A673 (cell line): ENCODE measurements around the gene PDGFRB. TPM values are rescaled to one million over a fixed set of nuclear protein-coding genes. Genes with fewer than 3 reads are reported as not detected.
A peak's percentile ranks its signal among the peaks of the same experiment; 100 is the strongest.

Source experiments
- BruUV-seq: library from RNA; stranded (reverse); fragments of 400-500 nt; replicated peaks from 2 replicates; lab custom pipeline; 2021; lab: Mats Ljungman, UMichigan
- CTCF ChIA-PET: fragments of 300-600 bp; sonication (Branson Sonifier 250); formaldehyde crosslinking; loops from one replicate; lab custom pipeline; 2022; ENCODE audit warnings: antibody characterized with exemption; lab: Charles Lee
- POLR2A ChIA-PET: fragments of 300-600 bp; sonication (Branson Sonifier 250); formaldehyde crosslinking; loops from one replicate; lab custom pipeline; 2022; ENCODE audit warnings: antibody characterized with exemption; ENCODE audit not compliant: low non-redundant PET; lab: Charles Lee
- DNase-seq: peaks from one replicate; pipeline ENCODE4 v3.0.0-alpha.2; 2015; ENCODE audit warnings: low spot score
- H3K27ac ChIP-seq: fragments of 200-600 bp; sonication (generic); 2 replicates; pipeline ENCODE4 v1.5.1; 2016; ENCODE audit warnings: mixed run types, low read depth, mild to moderate bottlenecking, mixed read lengths, antibody characterized with exemption, low read length; ENCODE audit not compliant: poor library complexity, severe bottlenecking
- H3K27me3 ChIP-seq: fragments of 200-600 bp; sonication (generic); replicated peaks from 2 replicates; pipeline ENCODE4 v1.6.1; 2017; ENCODE audit warnings: mixed run types, low read depth, mild to moderate bottlenecking, mixed read lengths, antibody characterized with exemption, low read length; ENCODE audit not compliant: insufficient read depth, poor library complexity
- H3K36me3 ChIP-seq: fragments of 200-600 bp; sonication (generic); 2 replicates; pipeline ENCODE4 v1.6.1; 2016; ENCODE audit warnings: mixed run types, mild to moderate bottlenecking, mixed read lengths, antibody characterized with exemption, low read length; ENCODE audit not compliant: insufficient read depth, poor library complexity, severe bottlenecking
- H3K4me1 ChIP-seq: fragments of 200-600 bp; sonication (generic); 2 replicates; pipeline ENCODE4 v1.6.1; 2017; ENCODE audit warnings: mixed run types, mild to moderate bottlenecking, mixed read lengths, antibody characterized with exemption, low read length; ENCODE audit not compliant: insufficient read depth, poor library complexity, severe bottlenecking
- H3K4me3 ChIP-seq: fragments of 200-600 bp; sonication (generic); 2 replicates; pipeline ENCODE4 v1.5.1; 2016; ENCODE audit warnings: low read depth, mixed run types, mild to moderate bottlenecking, mixed read lengths, low read length; ENCODE audit not compliant: poor library complexity, severe bottlenecking
- H3K9me3 ChIP-seq: fragments of 200-600 bp; sonication (generic); 2 replicates; pipeline ENCODE4 v1.6.1; 2016; ENCODE audit warnings: mixed run types, low read depth, mild to moderate bottlenecking, mixed read lengths, antibody characterized with exemption, low read length; ENCODE audit not compliant: poor library complexity, severe bottlenecking
- EZH2 ChIP-seq: fragments of 200-600 bp; sonication (generic); IDR thresholded peaks from 2 replicates; pipeline ENCODE4 v1.6.1; 2017; ENCODE audit warnings: borderline replicate concordance, low read depth, mild to moderate bottlenecking, mixed read lengths, antibody characterized with exemption, low read length; ENCODE audit not compliant: poor library complexity, severe bottlenecking
- intact Hi-C: fragments of 100-400 bp; cut with micrococcal nuclease; formaldehyde crosslinking; loops from one replicate; pipeline ENCODE4 v1.10.0; 2022; ENCODE audit not compliant: unreplicated experiment
- total RNA-seq: library from RNA; stranded (reverse); gene quantifications from 2 replicates; pipeline ENCODE4 v1.2.3, GENCODE V29; 2021
- TF ChIP-seq, protein P1 (sequence below): fragments of 300-800, 200-600 bp; sonication (generic); conservative IDR thresholded peaks from 2 replicates; pipeline ENCODE4 v1.5.1; 2017; ENCODE audit warnings: low read depth, mild to moderate bottlenecking, antibody characterized with exemption, low read length, moderate library complexity, mixed read lengths

PDGFRB gene
- total RNA-seq, 1 experiment from 2014 or later: 25.9 TPM

GRCh38 chr5:150112201-150113046, 43.2 kb downstream of the PDGFRB start:
- H3K4me1 ChIP-seq: peaks cover 11% of the 10 kb centered on the region
- ChIA-PET CTCF (no interaction called here), POLR2A (no interaction called here)
- no peaks in the 10 kb centered on the region for H3K9me3 ChIP-seq
- intact Hi-C loops: loop anchor here (10.0 kb wide), 1 partner anchor 278 kb away; no protein-coding TSS in a partner anchor
- peak; percentile 40 for DNase-seq
- no peak overlapping the region for H3K4me3 ChIP-seq
- no peak overlapping the region for H3K27ac ChIP-seq
- no TSS peak for BruUV-seq
- H3K27me3 ChIP-seq: no peaks in the 10 kb centered on the region
- TF ChIP-seq, protein P1, sequence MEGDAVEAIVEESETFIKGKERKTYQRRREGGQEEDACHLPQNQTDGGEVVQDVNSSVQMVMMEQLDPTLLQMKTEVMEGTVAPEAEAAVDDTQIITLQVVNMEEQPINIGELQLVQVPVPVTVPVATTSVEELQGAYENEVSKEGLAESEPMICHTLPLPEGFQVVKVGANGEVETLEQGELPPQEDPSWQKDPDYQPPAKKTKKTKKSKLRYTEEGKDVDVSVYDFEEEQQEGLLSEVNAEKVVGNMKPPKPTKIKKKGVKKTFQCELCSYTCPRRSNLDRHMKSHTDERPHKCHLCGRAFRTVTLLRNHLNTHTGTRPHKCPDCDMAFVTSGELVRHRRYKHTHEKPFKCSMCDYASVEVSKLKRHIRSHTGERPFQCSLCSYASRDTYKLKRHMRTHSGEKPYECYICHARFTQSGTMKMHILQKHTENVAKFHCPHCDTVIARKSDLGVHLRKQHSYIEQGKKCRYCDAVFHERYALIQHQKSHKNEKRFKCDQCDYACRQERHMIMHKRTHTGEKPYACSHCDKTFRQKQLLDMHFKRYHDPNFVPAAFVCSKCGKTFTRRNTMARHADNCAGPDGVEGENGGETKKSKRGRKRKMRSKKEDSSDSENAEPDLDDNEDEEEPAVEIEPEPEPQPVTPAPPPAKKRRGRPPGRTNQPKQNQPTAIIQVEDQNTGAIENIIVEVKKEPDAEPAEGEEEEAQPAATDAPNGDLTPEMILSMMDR: no peak
- no peak for TF ChIP-seq EZH2
- H3K36me3 ChIP-seq: peaks cover 5% of the 10 kb centered on the region

DNA sequence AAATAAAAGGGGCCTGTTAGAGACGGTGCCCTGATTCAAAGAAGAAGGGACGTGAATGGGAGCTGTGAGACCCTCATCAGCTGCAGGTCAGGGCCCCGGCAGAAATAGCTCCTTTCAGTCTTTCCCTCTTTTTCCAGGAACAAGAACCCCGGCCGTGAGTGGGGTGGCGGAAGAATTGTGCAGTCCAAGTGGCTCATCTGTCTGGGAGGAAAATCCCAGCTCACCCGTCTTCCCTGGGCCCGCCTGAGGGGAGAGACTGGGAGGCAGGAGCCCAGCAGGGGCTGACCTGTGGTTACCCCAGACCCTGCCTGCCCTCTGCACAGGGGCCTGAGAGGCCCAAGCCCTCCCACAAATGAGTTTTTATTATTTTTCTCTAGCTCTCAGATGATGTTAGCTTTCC, 44.5 kb downstream of the PDGFRB start:
- no TSS peak for BruUV-seq
- no peak overlapping the region for H3K27ac ChIP-seq
- ChIA-PET POLR2A (no interaction called here), CTCF (no interaction called here)
- H3K4me3 ChIP-seq: no peak overlapping the region
- H3K36me3 ChIP-seq: peaks cover 2% of the 10 kb centered on the region
- peaks cover 11% of the 10 kb centered on the region for H3K4me1 ChIP-seq
- no peaks in the 10 kb centered on the region for H3K9me3 ChIP-seq
- TF ChIP-seq EZH2: no peak
- TF ChIP-seq, protein P1: no peak
- intact Hi-C loops: loop anchor here (10.0 kb wide), 1 partner anchor 276 kb away; no protein-coding TSS in a partner anchor
- H3K27me3 ChIP-seq: no peaks in the 10 kb centered on the region
- no peak for DNase-seq

GRCh38 chr5:150109921-150110320, 45.7 kb downstream of the PDGFRB start:
- TF ChIP-seq EZH2: no peak
- TF ChIP-seq, protein P1: no peak
- CTCF ChIA-PET: interaction anchor here (0.9 kb wide), 1 partner anchor 148 kb away, joined by 4 read pairs; no protein-coding TSS in a partner anchor
- H3K27ac ChIP-seq: no peak overlapping the region
- no peaks in the 10 kb centered on the region for H3K27me3 ChIP-seq
- no peaks in the 10 kb centered on the region for H3K9me3 ChIP-seq
- POLR2A ChIA-PET: no interaction called here
- H3K4me1 ChIP-seq: peaks cover 11% of the 10 kb centered on the region
- intact Hi-C loops: loop anchor here (10.0 kb wide), 1 partner anchor 275 kb away; no protein-coding TSS in a partner anchor
- no peak overlapping the region for H3K4me3 ChIP-seq
- no peak for DNase-seq
- BruUV-seq: no TSS peak
- no peaks in the 10 kb centered on the region for H3K36me3 ChIP-seq
